Endothelial cell of umbilical vein (primary cell): ENCODE data around the gene ZSCAN5A. TPM values are rescaled to one million over a fixed set of nuclear protein-coding genes. Genes with fewer than 3 reads are reported as not detected.
"Not testable (repeated sequence)": the region's sequence is repeated elsewhere in the genome, so short reads cannot be mapped to it uniquely, and the experiment has no call there.

Source experiments
- BruUV-seq: library from RNA; stranded (reverse); fragments of 400-500 nt; replicated peaks from 2 replicates; lab custom pipeline; 2021; lab: Mats Ljungman, UMichigan
- CTCF ChIA-PET: fragments of 300-600, 350-600 bp; sonication (Branson Sonifier 250); formaldehyde crosslinking; loops from one replicate; lab custom pipeline; 2021; ENCODE audit warnings: antibody characterized with exemption, inconsistent platforms; lab: Charles Lee
- POLR2A ChIA-PET: fragments of 300-600, 350-600 bp; sonication (Branson Sonifier 250); formaldehyde crosslinking; loops from one replicate; lab custom pipeline; 2021; ENCODE audit warnings: antibody characterized with exemption, inconsistent platforms; lab: Charles Lee
- DNase-seq: peaks from one replicate; pipeline ENCODE4 v3.0.0-alpha.2; 2011; ENCODE audit warnings: low read depth, low spot score
- FAIRE-seq: peaks from 2 replicates; lab custom pipeline; 2011; peaks lifted over from hg19 to GRCh38; lab: Jason Lieb, UNC
- H2AFZ ChIP-seq: 2 replicates; pipeline ENCODE4 v1.6.0; 2012; ENCODE audit warnings: low read depth, low read length, control low read depth, inconsistent platforms
- H3K27ac ChIP-seq: 2 replicates; pipeline ENCODE4 v1.5.1; 2011; ENCODE audit warnings: low read depth, mild to moderate bottlenecking, control low read depth, low read length, moderate library complexity; ENCODE audit not compliant: insufficient read depth
- H3K27me3 ChIP-seq, 2 experiments: 2 replicates each; pipeline versions ENCODE4 v1.6.0 to v1.6.1; 2011; ENCODE audit warnings: low read length in 2 of 2, mixed read lengths in 1 of 2; ENCODE audit not compliant: control insufficient read depth in 2 of 2, insufficient read depth in 2 of 2
- H3K36me3 ChIP-seq, 2 experiments: 2 replicates in 1 of 2; 3 replicates in 1 of 2; pipeline ENCODE4 v1.5.1; 2011; ENCODE audit warnings: low read length in 2 of 2, mild to moderate bottlenecking in 1 of 2, moderate library complexity in 1 of 2; ENCODE audit not compliant: control insufficient read depth in 2 of 2, insufficient read depth in 2 of 2; ENCODE audit errors: extremely low read depth in 1 of 2
- H3K4me1 ChIP-seq: 3 replicates; pipeline ENCODE4 v1.5.1; 2011; ENCODE audit warnings: mild to moderate bottlenecking, low read length; ENCODE audit not compliant: control insufficient read depth, insufficient read depth; ENCODE audit errors: extremely low read depth
- H3K4me2 ChIP-seq: 2 replicates; pipeline ENCODE4 v1.6.1; 2011; ENCODE audit warnings: low read length, control low read depth, mixed read lengths; ENCODE audit not compliant: insufficient read depth
- H3K4me3 ChIP-seq, 3 experiments: fragments of 200-600 bp in 1 of 3; sonication (generic), shearing (Covaris generic) in 1 of 3; replicated peaks in 1 of 3; 2 replicates each; pipeline ENCODE4 v1.5.1; 2011 to 2016; ENCODE audit warnings: control low read depth in 3 of 3, low read length in 3 of 3, mild to moderate bottlenecking in 2 of 3, inconsistent platforms in 1 of 3, low read depth in 1 of 3, moderate library complexity in 1 of 3; ENCODE audit not compliant: insufficient read depth in 1 of 3
- H3K79me2 ChIP-seq: 2 replicates; pipeline ENCODE4 v1.6.0; 2012; ENCODE audit warnings: low read length, inconsistent platforms; ENCODE audit not compliant: control insufficient read depth, insufficient read depth
- H3K9ac ChIP-seq: replicated peaks from 2 replicates; pipeline ENCODE3; 2011; ENCODE audit warnings: low read length, control low read depth; ENCODE audit not compliant: insufficient read depth; ENCODE audit errors: extremely low read depth
- H3K9me1 ChIP-seq: replicated peaks from 3 replicates; pipeline ENCODE4 v1.6.0; 2011; ENCODE audit warnings: mild to moderate bottlenecking, low read length; ENCODE audit not compliant: control insufficient read depth, insufficient read depth; ENCODE audit errors: extremely low read depth
- H3K9me3 ChIP-seq: replicated peaks from 2 replicates; pipeline ENCODE4 v1.5.1; 2012; ENCODE audit warnings: low read length, inconsistent platforms; ENCODE audit not compliant: control insufficient read depth, insufficient read depth
- H4K20me1 ChIP-seq: replicated peaks from 2 replicates; pipeline ENCODE3; 2011; ENCODE audit warnings: mild to moderate bottlenecking, low read length; ENCODE audit not compliant: control insufficient read depth, insufficient read depth; ENCODE audit errors: extremely low read depth
- CTCF ChIP-seq, 2 donors: IDR thresholded peaks; 1 replicate in 1 of 2; 2 replicates in 1 of 2; pipeline ENCODE4 v1.5.1; 2011; ENCODE audit warnings: low read length in 2 of 2, mild to moderate bottlenecking in 2 of 2, moderate library complexity in 2 of 2, control low read depth in 1 of 2, inconsistent platforms in 1 of 2, low read depth in 1 of 2; ENCODE audit not compliant: insufficient read depth in 1 of 2; ENCODE audit errors: extremely low read depth in 1 of 2
- EZH2 ChIP-seq: IDR thresholded peaks from 2 replicates; pipeline ENCODE4 v1.6.1; 2012; ENCODE audit warnings: borderline replicate concordance, low read depth, mild to moderate bottlenecking, moderate library complexity, low read length, inconsistent platforms; ENCODE audit not compliant: severe bottlenecking
- FOS ChIP-seq: IDR thresholded peaks from 2 replicates; pipeline ENCODE4 v1.6.1; 2011; ENCODE audit warnings: mild to moderate bottlenecking, low read length, moderate library complexity, borderline replicate concordance; ENCODE audit not compliant: insufficient read depth
- JUN ChIP-seq: IDR thresholded peaks from 2 replicates; pipeline ENCODE4 v1.6.1; 2011; ENCODE audit warnings: borderline replicate concordance, low read depth; ENCODE audit not compliant: insufficient read length, insufficient read depth
- MAX ChIP-seq: IDR thresholded peaks from 2 replicates; pipeline ENCODE4 v1.6.1; 2011; ENCODE audit not compliant: insufficient read depth, insufficient read length
- POLR2A ChIP-seq: IDR thresholded peaks from 2 replicates; pipeline ENCODE4 v1.6.1; 2012; ENCODE audit warnings: low read depth, mild to moderate bottlenecking, control low read depth, low read length
- dilution Hi-C: fragments of 300-500 bp; cut with MboI; formaldehyde crosslinking; loops from one replicate; pipeline ENCODE4 v1.15.0; 2019; ENCODE audit warnings: low sequenced_read_pairs; ENCODE audit not compliant: extremely low pct_ligation_motif_present
- intact Hi-C: fragments of 100-400 bp; cut with micrococcal nuclease; formaldehyde crosslinking; loops from one replicate; pipeline ENCODE4 v1.10.0; 2022
- polyA plus RNA-seq, 4 experiments: library from polyadenylated mRNA; depleted of rRNA in 3 of 4; stranded (reverse) in 3 of 4; unstranded in 1 of 4; fragments of >200 nt; gene quantifications; 2 replicates each; pipeline versions ENCODE4 v1.2.1 to v1.2.3, GENCODE V29; 2011 to 2012; ENCODE audit warnings: missing spikeins in 1 of 4
- total RNA-seq: library from RNA; stranded (reverse); gene quantifications from 2 replicates; pipeline ENCODE4 v1.2.3, GENCODE V29; 2021

ZSCAN5A gene
- total and polyA plus RNA-seq, 2 donors (not counting 3 experiments of a cell fraction or from before 2014, with no cell fraction given): 5.1 to 12.2 TPM

GRCh38 chr19:56335371-56335770 is 20.7 kb upstream of the ZSCAN5A start:
- H4K20me1 ChIP-seq, DNase-seq, H3K9ac ChIP-seq, FAIRE-seq, H3K4me3 ChIP-seq, H3K36me3 ChIP-seq, H3K4me1 ChIP-seq, H3K9me1 ChIP-seq, H3K27me3 ChIP-seq, H3K9me3 ChIP-seq, H3K4me2 ChIP-seq, H2AFZ ChIP-seq, BruUV-seq, POLR2A ChIA-PET, H3K27ac ChIP-seq, H3K79me2 ChIP-seq, dilution Hi-C loops: not testable (repeated sequence)
- CTCF ChIA-PET: interaction anchor here (1.4 to 8.6 kb wide), 5 partner anchors 12 to 270 kb away, joined by 6 to 761 read pairs (median 144); no protein-coding TSS in a partner anchor
- intact Hi-C loops: loop anchor here (10.0 kb wide), 1 partner anchor 631 kb away; no protein-coding TSS in a partner anchor

GRCh38 chr19:56333506-56333905 is 18.9 kb upstream of the ZSCAN5A start:
- dilution Hi-C loops: no loop called here
- Histone ChIP-seq H3K4me1 (no peaks in the 10 kb centered on the region), H3K27me3 (peaks cover 0 to 1% of the 10 kb centered on the region in 2 experiments), H2AFZ (no peak overlapping the region), H4K20me1 (no peaks in the 10 kb centered on the region), H3K9me3 (no peaks in the 10 kb centered on the region), H3K36me3 (no peaks in the 10 kb centered on the region), H3K9me1 (no peaks in the 10 kb centered on the region), H3K79me2 (no peaks in the 10 kb centered on the region), H3K9ac (no peak overlapping the region), H3K4me3 (no peak overlapping the region), H3K27ac (no peak overlapping the region), H3K4me2 (no peak overlapping the region)
- POLR2A ChIA-PET: interaction anchor here (0.5 to 1.1 kb wide), 2 partner anchors 80 to 680 kb away, joined by 5 read pairs; no protein-coding TSS in a partner anchor
- intact Hi-C loops: loop anchor here (1.0 to 10.0 kb wide), 6 partner anchors 80 to 629 kb away; no protein-coding TSS in a partner anchor
- TF ChIP-seq MAX: no peak
- TF ChIP-seq JUN: no peak
- TF ChIP-seq POLR2A: no peak
- TF ChIP-seq FOS: no peak
- TF ChIP-seq EZH2: no peak
- peak; percentile 48 to 66 for TF ChIP-seq CTCF (IDR thresholded peaks at IDR 0.05; ENCODE audit: extremely low read depth in 1 of 2, insufficient read depth in 1 of 2, low read depth in 1 of 2, low read length in 2 of 2)
- no TSS peak for BruUV-seq
- CTCF ChIA-PET: interaction anchor here (0.6 to 8.6 kb wide), 56 partner anchors 9 to 1193 kb away, joined by 3 to 761 read pairs (median 5); partner anchors contain the start of genes GALP, ZNF583, ZNF787 and ZSCAN5A
- peak; percentile 69 for DNase-seq
- peak; percentile 79 for FAIRE-seq
